Hepatic stellate cell (primary cell): Measurements from ENCODE around the gene MED8.

Experiments
- DNase-seq: peaks from one replicate; pipeline ENCODE4 v3.0.0; 2011; ENCODE audit warnings: low spot score

Gene MED8

GRCh38 chr1:43358746-43359693 is 30.6 kb downstream of the MED8 start, which contains the start of gene CDC20:
TSS of gene CDC20 (plus strand) at chr1:43358981. CDS start at chr1:43359216, 235 bp downstream.
- peak; percentile 98 for DNase-seq

GRCh38 chr1:43358121-43358745 is 31.4 kb downstream of the MED8 start:
- peak; percentile 49 for DNase-seq

- no peak for DNase-seq
These were observed 32.3 kb downstream of the MED8 start for GRCh38 chr1:43357251-43357650.

- no peak for DNase-seq
These were observed 34.7 kb downstream of the MED8 start for GRCh38 chr1:43354936-43355335.

GRCh38 chr1:43354471-43354870 is 35.1 kb downstream of the MED8 start:
- no peak for DNase-seq

- DNase-seq, result no peak
These were observed 36.7 kb downstream of the MED8 start for GRCh38 chr1:43352881-43353280.

- no peak for DNase-seq
These were observed 37.3 kb downstream of the MED8 start for GRCh38 chr1:43352351-43352705.

GRCh38 chr1:43351421-43352350 is 37.9 kb downstream of the MED8 start:
- DNase-seq, result no peak

- no peak for DNase-seq
These were observed 38.6 kb downstream of the MED8 start for GRCh38 chr1:43350976-43351375.

- peak; percentile 58 for DNase-seq
These were observed 39.9 kb downstream of the MED8 start for GRCh38 chr1:43349594-43350306.

- peak; percentile 58 for DNase-seq
These were observed 40.6 kb downstream of the MED8 start for GRCh38 chr1:43348809-43349593.

- DNase-seq, result no peak
These were observed 41.2 kb downstream of the MED8 start for GRCh38 chr1:43348343-43348808.

GRCh38 chr1:43346636-43347035 is 43.0 kb downstream of the MED8 start:
- no peak for DNase-seq

- peak; percentile 46 for DNase-seq
These were observed 44.5 kb downstream of the MED8 start for GRCh38 chr1:43345120-43345519.

GRCh38 chr1:43344267-43344850 is 45.2 kb downstream of the MED8 start:
- no peak for DNase-seq

GRCh38 chr1:43340559-43340958 is 49.0 kb downstream of the MED8 start:
- no peak for DNase-seq

GRCh38 chr1:43339584-43340232 is 49.9 kb downstream of the MED8 start:
- DNase-seq, result no peak

- no peak for DNase-seq
These were observed 51.6 kb downstream of the MED8 start for GRCh38 chr1:43338001-43338400.

- DNase-seq, result no peak
These were observed 52.0 kb downstream of the MED8 start, which contains the start of gene MPL for GRCh38 chr1:43337588-43337987. TSS of gene MPL (plus strand) at chr1:43337818. CDS start at chr1:43337849, 31 bp downstream.
